Mesothelial cell of epicardium (in vitro differentiated cells): ENCODE data around the gene ETV3L. TPM values are rescaled to one million over a fixed set of nuclear protein-coding genes. Genes with fewer than 3 reads are reported as not detected.

Experiments
- DNase-seq, 2 experiments: peaks; one replicate each; pipeline ENCODE4 v3.0.0; 2021; ENCODE audit warnings: low spot score in 2 of 2; ENCODE audit not compliant: unreplicated experiment in 2 of 2
- H3K27ac Mint-ChIP-seq: 2 replicates; pipeline ENCODE4 v1.8.0; 2021; ENCODE audit warnings: mixed read lengths
- H3K27me3 Mint-ChIP-seq: 2 replicates; pipeline ENCODE4 v1.8.0; 2021; ENCODE audit warnings: low read depth, mixed read lengths
- H3K36me3 Mint-ChIP-seq: 2 replicates; pipeline ENCODE4 v1.8.0; 2021; ENCODE audit warnings: mixed read lengths
- H3K4me1 Mint-ChIP-seq: 2 replicates; pipeline ENCODE4 v1.8.0; 2021; ENCODE audit warnings: mixed read lengths
- H3K4me3 Mint-ChIP-seq: 2 replicates; pipeline ENCODE4 v1.8.0; 2021; ENCODE audit warnings: mild to moderate bottlenecking, moderate library complexity, mixed read lengths
- H3K9me3 Mint-ChIP-seq: 2 replicates; pipeline ENCODE4 v1.8.0; 2021; ENCODE audit warnings: mixed read lengths
- CTCF ChIP-seq: fragments of 200-600 bp; sonication (generic); IDR thresholded peaks from one replicate; pipeline ENCODE4 v1.5.0; 2021; ENCODE audit warnings: antibody characterized with exemption; ENCODE audit not compliant: unreplicated experiment
- total RNA-seq: library from RNA; stranded (reverse); gene quantifications from 3 replicates; pipeline ENCODE4 v1.2.1, GENCODE V29; 2021

ETV3L gene
- total RNA-seq, 1 donor from 2014 or later: not detected

DNA sequence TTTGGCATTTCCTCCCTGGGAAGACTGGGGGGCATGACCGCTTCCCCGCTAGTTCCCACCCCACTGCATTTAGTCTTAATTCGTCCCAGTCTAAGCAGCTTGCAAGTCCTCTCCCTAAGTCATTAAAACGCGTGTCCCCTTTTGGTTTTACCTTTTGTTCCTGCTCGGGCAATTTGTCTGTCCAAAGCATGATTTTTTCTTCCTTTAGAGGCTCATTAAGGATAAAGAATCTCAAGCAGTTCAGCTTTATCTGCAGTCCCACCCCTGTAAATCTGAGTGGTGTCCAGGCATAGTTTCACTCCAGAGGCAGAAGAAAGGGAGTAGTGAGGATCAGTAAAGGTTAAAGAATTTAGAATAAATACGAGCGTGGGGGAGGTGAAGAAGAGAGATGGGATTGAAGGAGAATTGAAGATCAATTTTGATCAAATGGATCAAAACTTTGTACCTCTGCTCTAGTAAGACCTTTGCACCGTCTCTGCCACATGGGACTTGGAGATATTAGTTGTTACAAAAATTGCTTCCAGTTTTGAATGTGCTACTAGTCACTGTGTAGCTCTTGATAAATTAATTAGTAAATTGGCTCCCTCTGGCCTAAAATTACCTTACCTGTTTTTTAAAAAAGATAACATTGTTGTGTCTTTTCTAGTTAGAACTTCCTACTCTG is 39.6 kb upstream of the ETV3L start:
- H3K36me3 Mint-ChIP-seq: peaks cover 4% of the 10 kb centered on the region
- H3K27me3 Mint-ChIP-seq: no peaks in the 10 kb centered on the region
- H3K27ac Mint-ChIP-seq: peak overlapping the region; percentile 99
- no peaks in the 10 kb centered on the region for H3K9me3 Mint-ChIP-seq
- TF ChIP-seq CTCF: no peak
- no peak for DNase-seq
- H3K4me1 Mint-ChIP-seq: peaks cover 85% of the 10 kb centered on the region
- H3K4me3 Mint-ChIP-seq: peak overlapping the region; percentile 97

DNA sequence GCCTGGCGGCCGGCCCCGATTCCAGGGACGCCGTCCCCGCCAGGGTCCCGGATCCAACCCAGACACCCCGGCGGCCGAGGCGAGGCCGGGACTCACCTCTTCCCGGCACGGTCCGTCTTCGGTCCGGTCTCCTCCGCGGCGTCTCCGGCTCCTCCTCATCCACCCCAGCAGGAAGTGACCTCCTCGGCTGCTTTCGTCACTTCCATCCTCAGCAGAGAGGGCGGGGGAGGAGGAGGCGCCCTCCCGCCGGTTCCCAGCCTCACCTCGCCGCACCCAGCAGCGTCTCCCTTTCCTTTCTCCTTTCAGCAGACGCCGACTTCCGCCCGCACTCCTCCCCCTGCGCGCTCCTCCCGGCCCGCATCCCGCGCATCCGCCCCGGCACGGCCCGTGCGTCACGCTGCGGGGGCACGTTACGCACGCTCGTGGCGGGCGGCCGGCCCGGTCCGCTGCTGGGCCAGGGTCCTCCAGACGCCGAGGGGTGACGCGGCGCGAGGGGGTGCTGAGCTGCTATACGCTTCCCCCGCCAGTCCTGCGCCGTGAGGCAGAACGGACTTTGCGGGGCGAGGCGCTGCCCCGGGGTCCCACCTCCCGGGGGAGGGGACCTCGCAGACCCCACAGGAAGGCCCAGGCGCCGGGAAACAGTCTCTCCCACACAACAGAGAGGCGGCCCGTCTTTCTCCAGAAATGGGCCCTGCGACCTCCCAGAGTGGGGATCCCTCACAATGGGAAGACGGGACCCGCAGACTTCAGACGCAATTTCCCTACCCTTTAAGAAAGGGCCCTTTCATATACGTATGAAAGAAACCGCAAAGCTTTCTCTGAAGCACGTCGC is 38.8 kb upstream of the ETV3L start, which contains the start of gene ETV3:
Gene ETV3, minus strand, starts transcription at position 176 of the 832 bp plus-strand sequence. CDS start 2,043 bp downstream, outside the sequence.
- Mint-ChIP-seq H3K4me1 (peaks cover 84% of the 10 kb centered on the region), H3K27ac (peak within 1 kb of the TSS; percentile 99), H3K36me3 (peaks cover 5% of the 10 kb centered on the region), H3K4me3 (peak within 1 kb of the TSS; percentile 97), H3K27me3 (no peaks in the 10 kb centered on the region), H3K9me3 (no peaks in the 10 kb centered on the region)
- peak; percentile 80 to 90 for DNase-seq
- no peak for TF ChIP-seq CTCF

- H3K9me3 Mint-ChIP-seq: no peaks in the 10 kb centered on the region
- no peaks in the 10 kb centered on the region for H3K27me3 Mint-ChIP-seq
- H3K36me3 Mint-ChIP-seq: peaks cover 5% of the 10 kb centered on the region
- TF ChIP-seq CTCF: no peak
- peak overlapping the region; percentile 99 for H3K27ac Mint-ChIP-seq
- H3K4me3 Mint-ChIP-seq: peak overlapping the region; percentile 97
- H3K4me1 Mint-ChIP-seq: peaks cover 85% of the 10 kb centered on the region
- DNase-seq: peak in 1 of 2 experiments; percentile 47
Measured at GRCh38 chr1:157137408-157138219, 38.0 kb upstream of the ETV3L start.

- Mint-ChIP-seq H3K36me3 (peaks cover 5% of the 10 kb centered on the region), H3K4me3 (peak overlapping the region; percentile 97), H3K9me3 (no peaks in the 10 kb centered on the region), H3K4me1 (peaks cover 86% of the 10 kb centered on the region), H3K27ac (peak overlapping the region; percentile 99), H3K27me3 (no peaks in the 10 kb centered on the region)
- TF ChIP-seq CTCF: no peak
- DNase-seq: no peak
Measured at GRCh38 chr1:157137046-157137407, 37.4 kb upstream of the ETV3L start.

GRCh38 chr1:157136133-157136532 is 36.5 kb upstream of the ETV3L start:
- DNase-seq: no peak
- Mint-ChIP-seq H3K9me3 (no peaks in the 10 kb centered on the region), H3K27me3 (no peaks in the 10 kb centered on the region), H3K4me1 (peaks cover 88% of the 10 kb centered on the region), H3K27ac (peak overlapping the region; percentile 99), H3K36me3 (peaks cover 12% of the 10 kb centered on the region), H3K4me3 (peak overlapping the region; percentile 97)
- no peak for TF ChIP-seq CTCF
